NCI-H1092 (cell line): ENCODE measurements around the gene SDR39U1.

ENCODE experiments used
- DNase-seq: peaks from one replicate; lab custom pipeline; 2025; lab: John Stamatoyannopoulos, UW

The SDR39U1 gene

DNA sequence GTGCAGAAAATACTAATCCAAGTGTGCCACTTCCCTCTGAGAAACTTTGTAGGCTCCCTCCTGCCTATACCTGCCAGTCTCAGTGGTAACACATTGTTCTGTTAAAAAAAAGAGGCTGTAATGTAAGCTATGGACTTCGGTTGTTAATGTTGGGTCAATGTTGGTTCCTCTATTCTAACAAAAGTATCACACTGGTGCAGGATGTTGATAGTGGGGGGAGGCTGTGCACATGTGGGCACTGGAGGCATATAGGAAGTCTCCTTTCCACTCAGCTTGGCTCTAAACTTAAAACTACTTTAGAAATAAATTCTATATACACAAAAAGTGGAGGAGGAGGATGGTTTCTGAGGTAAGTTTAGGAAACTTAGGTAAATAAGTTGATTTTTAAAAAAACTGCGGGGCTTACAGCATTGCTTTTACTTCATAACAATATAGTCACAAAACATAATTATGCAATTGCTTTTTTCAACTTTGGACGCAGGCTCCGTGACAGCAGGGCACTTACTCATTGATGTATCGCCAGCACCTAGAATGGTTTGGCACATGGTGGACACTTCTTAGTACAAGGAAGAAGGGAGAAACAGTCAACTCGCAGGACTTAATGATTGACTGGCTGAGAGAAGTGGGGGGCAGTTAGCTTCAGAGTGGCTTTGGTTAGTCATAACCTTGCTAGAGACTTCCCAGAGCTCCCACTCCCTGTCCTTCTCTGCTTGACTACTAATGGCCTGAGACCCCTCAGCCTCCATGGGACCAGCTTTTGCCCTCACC, 51.7 kb downstream of the SDR39U1 start:
- DNase-seq = no peak
